ENCODE results near the gene CYSRT1. TPM values are rescaled to one million over a fixed set of nuclear protein-coding genes. Genes with fewer than 3 reads are reported as not detected.

Gene CYSRT1
- polyA plus RNA-seq, 1 of the 3 experiments (the other 2 are of a cell fraction): 2.1 TPM

GRCh38 chr9:137211532-137211931 lies 13.4 kb upstream of the CYSRT1 start:
- H3K36me3 ChIP-seq (replicated peaks in 1 of 2; ENCODE audit: control insufficient read depth in 1 of 2, insufficient read depth in 2 of 2, low read length in 1 of 2): peaks cover 0 to 14% of the 10 kb centered on the region in 2 experiments
- H3K4me1 ChIP-seq (ENCODE audit: control insufficient read depth in 1 of 2, insufficient read depth in 2 of 2, low read depth in 1 of 2, low read length in 1 of 2): peaks cover 3 to 7% of the 10 kb centered on the region in 2 experiments
- POLR2A ChIA-PET: no interaction called here
- H3K27ac ChIP-seq (ENCODE audit: low read depth in 2 of 2, low read length in 1 of 2): no peak overlapping the region
- no peak overlapping the region for H3K9ac ChIP-seq
- H4K20me1 ChIP-seq (ENCODE audit: insufficient read depth): no peaks in the 10 kb centered on the region
- peaks cover 17% of the 10 kb centered on the region for H3K79me2 ChIP-seq (ENCODE audit: insufficient read depth)
- no peak overlapping the region for H2AFZ ChIP-seq (ENCODE audit: low read depth)
- no peaks in the 10 kb centered on the region for H3K27me3 ChIP-seq (ENCODE audit: insufficient read depth)
- no peaks in the 10 kb centered on the region for H3K9me2 ChIP-seq
- WGBS (ENCODE audit: low lambda C conversion rate): 92% methylated on average over 10 of the region's 13 CpGs
- no peak overlapping the region for H3K4me2 ChIP-seq
- H3K9me3 ChIP-seq: no peaks in the 10 kb centered on the region
- no peak overlapping the region for H3K4me3 ChIP-seq (ENCODE audit: low read depth in 2 of 2, low read length in 1 of 2)
- CTCF ChIA-PET: interaction anchor here (1.2 to 3.6 kb wide), 3 partner anchors 16 to 89 kb away, joined by 3 to 13 read pairs (median 4); partner anchors contain the start of gene RNF224
- TF ChIP-seq CHD2 (IDR thresholded peaks at IDR 0.05; ENCODE audit: low read length, partially characterized antibody) (no peak), NFIC (IDR thresholded peaks at IDR 0.05; ENCODE audit: borderline replicate concordance) (no peak), SIN3A (IDR thresholded peaks at IDR 0.05; ENCODE audit: borderline replicate concordance, low read depth, low read length) (no peak), GABPA (IDR thresholded peaks at IDR 0.05; ENCODE audit: low read depth) (no peak), REST (IDR thresholded peaks at IDR 0.05; ENCODE audit: low read depth, low read length) (no peak), SMC3 (IDR thresholded peaks at IDR 0.05; ENCODE audit: low read depth, low read length) (no peak), FOXJ3 (CRISPR knock-in tag; IDR thresholded peaks at IDR 0.05) (no peak), EZH2phosphoT487 (IDR thresholded peaks at IDR 0.05; ENCODE audit: borderline replicate concordance, low read depth) (no peak), RXRA (IDR thresholded peaks at IDR 0.05; ENCODE audit: borderline replicate concordance, low read depth) (no peak)
- no peaks in the 10 kb centered on the region for H3F3A ChIP-seq (replicated peaks; ENCODE audit: insufficient read depth)
- no peak for DNase-seq

GRCh38 chr9:137212520-137212919 lies 12.5 kb upstream of the CYSRT1 start:
- Histone ChIP-seq H4K20me1 (ENCODE audit: insufficient read depth) (no peaks in the 10 kb centered on the region), H3K4me2 (no peak overlapping the region), H3K36me3 (replicated peaks in 1 of 2; ENCODE audit: control insufficient read depth in 1 of 2, insufficient read depth in 2 of 2, low read length in 1 of 2) (peaks cover 0 to 14% of the 10 kb centered on the region in 2 experiments), H3K9me2 (no peaks in the 10 kb centered on the region), H3F3A (replicated peaks; ENCODE audit: insufficient read depth) (no peaks in the 10 kb centered on the region), H3K27ac (ENCODE audit: low read depth in 2 of 2, low read length in 1 of 2) (no peak overlapping the region), H2AFZ (ENCODE audit: low read depth) (no peak overlapping the region), H3K79me2 (ENCODE audit: insufficient read depth) (peaks cover 8% of the 10 kb centered on the region; the same call in 1 of the 2 replicates), H3K4me1 (ENCODE audit: control insufficient read depth in 1 of 2, insufficient read depth in 2 of 2, low read depth in 1 of 2, low read length in 1 of 2) (no peaks in the 10 kb centered on the region), H3K9ac (no peak overlapping the region), H3K27me3 (ENCODE audit: insufficient read depth) (no peaks in the 10 kb centered on the region), H3K4me3 (ENCODE audit: low read depth in 2 of 2, low read length in 1 of 2) (no peak overlapping the region), H3K9me3 (no peaks in the 10 kb centered on the region)
- WGBS (ENCODE audit: low lambda C conversion rate): 91% methylated on average over 17 of the region's 21 CpGs
- POLR2A ChIA-PET: interaction anchor here (1.9 kb wide), 1 partner anchor 28 kb away, joined by 6 read pairs; the partner anchor contains the start of gene TUBB4B
- no peak for DNase-seq
- CTCF ChIA-PET: interaction anchor here (1.6 to 3.6 kb wide), 3 partner anchors 14 to 24 kb away, joined by 3 to 13 read pairs (median 4); partner anchors contain the start of gene RNF224
- TF ChIP-seq YY1 (IDR thresholded peaks at IDR 0.05; ENCODE audit: low read depth) (no peak), FOSL2 (IDR thresholded peaks at IDR 0.05; ENCODE audit: borderline replicate concordance, low read depth) (no peak), CHD2 (IDR thresholded peaks at IDR 0.05; ENCODE audit: low read length, partially characterized antibody) (no peak), SMC3 (IDR thresholded peaks at IDR 0.05; ENCODE audit: low read depth, low read length) (no peak), NRF1 (IDR thresholded peaks at IDR 0.05; ENCODE audit: low read depth, low read length) (no peak), RCOR1 (IDR thresholded peaks at IDR 0.05; ENCODE audit: low read length) (no peak), IRF3 (IDR thresholded peaks at IDR 0.05; ENCODE audit: low read depth, low read length) (no peak), GABPA (IDR thresholded peaks at IDR 0.05; ENCODE audit: low read depth) (no peak), TEAD4 (IDR thresholded peaks at IDR 0.05; ENCODE audit: borderline replicate concordance, insufficient read depth) (no peak), RXRA (IDR thresholded peaks at IDR 0.05; ENCODE audit: borderline replicate concordance, low read depth) (no peak), NFIC (IDR thresholded peaks at IDR 0.05; ENCODE audit: borderline replicate concordance) (no peak), CTCF (IDR thresholded peaks at IDR 0.05) (no peak)
